Neutrophil (primary cell): ENCODE data around the gene ATP2B1.

Experiments used
- H3K27ac ChIP-seq: fragments of 200-600 bp; sonication (generic); 2 replicates; pipeline ENCODE4 v1.5.1; 2016; ENCODE audit warnings: mild to moderate bottlenecking, moderate library complexity
- H3K27me3 ChIP-seq: fragments of 200-600 bp; sonication (generic); 2 replicates; pipeline ENCODE4 v1.6.0; 2016; ENCODE audit warnings: mild to moderate bottlenecking
- H3K36me3 ChIP-seq: fragments of 200-600 bp; sonication (generic); 2 replicates; pipeline ENCODE4 v1.5.1; 2017
- H3K4me1 ChIP-seq, 2 experiments: fragments of 200-600 bp in 1 of 2; sonication (generic) in 1 of 2; 1 replicate in 1 of 2; 2 replicates in 1 of 2; pipeline versions ENCODE4 v1.5.1 to v1.6.1; 2013 to 2016; ENCODE audit warnings: low read depth in 1 of 2, low read length in 1 of 2, mild to moderate bottlenecking in 1 of 2, moderate library complexity in 1 of 2; ENCODE audit not compliant: control insufficient read depth in 1 of 2, insufficient read depth in 1 of 2
- H3K4me3 ChIP-seq, 2 experiments: fragments of 200-600 bp in 1 of 2; sonication (generic) in 1 of 2; 1 replicate in 1 of 2; 2 replicates in 1 of 2; pipeline ENCODE4 v1.5.1; 2013 to 2016; ENCODE audit warnings: low read depth in 1 of 2, low read length in 1 of 2, mild to moderate bottlenecking in 1 of 2, moderate library complexity in 1 of 2
- H3K9me3 ChIP-seq: fragments of 200-600 bp; sonication (generic); 2 replicates; pipeline ENCODE4 v1.5.1; 2016
- CTCF ChIP-seq: fragments of 200-600 bp; sonication (generic); IDR thresholded peaks from 2 replicates; pipeline ENCODE4 v1.5.1; 2016; ENCODE audit warnings: antibody characterized with exemption

The ATP2B1 gene

GRCh38 chr12:89695100-89695499 lies 13.5 kb downstream of the ATP2B1 start:
- Histone ChIP-seq H3K27ac (no peak overlapping the region), H3K27me3 (no peaks in the 10 kb centered on the region), H3K4me1 (no peaks in the 10 kb centered on the region), H3K9me3 (no peaks in the 10 kb centered on the region), H3K4me3 (no peak overlapping the region), H3K36me3 (no peaks in the 10 kb centered on the region)
- no peak for TF ChIP-seq CTCF

- Histone ChIP-seq H3K27ac (no peak overlapping the region), H3K27me3 (no peaks in the 10 kb centered on the region), H3K4me1 (no peaks in the 10 kb centered on the region), H3K36me3 (no peaks in the 10 kb centered on the region), H3K4me3 (no peak overlapping the region), H3K9me3 (no peaks in the 10 kb centered on the region)
- no peak for TF ChIP-seq CTCF
These were observed 14.1 kb downstream of the ATP2B1 start for GRCh38 chr12:89694542-89694941.

GRCh38 chr12:89693639-89694202 lies 14.9 kb downstream of the ATP2B1 start:
- H3K27me3 ChIP-seq: no peaks in the 10 kb centered on the region
- no peaks in the 10 kb centered on the region for H3K36me3 ChIP-seq
- H3K27ac ChIP-seq: no peak overlapping the region
- no peak for TF ChIP-seq CTCF
- no peaks in the 10 kb centered on the region for H3K4me1 ChIP-seq
- no peak overlapping the region for H3K4me3 ChIP-seq
- H3K9me3 ChIP-seq: no peaks in the 10 kb centered on the region

- Histone ChIP-seq H3K36me3 (no peaks in the 10 kb centered on the region), H3K9me3 (no peaks in the 10 kb centered on the region), H3K4me3 (no peak overlapping the region), H3K27me3 (no peaks in the 10 kb centered on the region), H3K4me1 (no peaks in the 10 kb centered on the region), H3K27ac (no peak overlapping the region)
- no peak for TF ChIP-seq CTCF
These were observed 16.2 kb downstream of the ATP2B1 start for GRCh38 chr12:89692439-89692838.

- no peaks in the 10 kb centered on the region for H3K4me1 ChIP-seq
- H3K4me3 ChIP-seq: no peak overlapping the region
- H3K9me3 ChIP-seq: no peaks in the 10 kb centered on the region
- H3K36me3 ChIP-seq: no peaks in the 10 kb centered on the region
- TF ChIP-seq CTCF: no peak
- no peaks in the 10 kb centered on the region for H3K27me3 ChIP-seq
- H3K27ac ChIP-seq: no peak overlapping the region
These were observed 17.0 kb downstream of the ATP2B1 start for GRCh38 chr12:89691659-89692058.

GRCh38 chr12:89690925-89691324 lies 17.7 kb downstream of the ATP2B1 start:
- no peaks in the 10 kb centered on the region for H3K9me3 ChIP-seq
- H3K27me3 ChIP-seq: no peaks in the 10 kb centered on the region
- H3K36me3 ChIP-seq: no peaks in the 10 kb centered on the region
- H3K4me3 ChIP-seq: no peak overlapping the region
- TF ChIP-seq CTCF: no peak
- H3K27ac ChIP-seq: no peak overlapping the region
- H3K4me1 ChIP-seq: no peaks in the 10 kb centered on the region
